GM18507 (cell line): ENCODE data around the gene ADAMTS3.

Experiments used
- DNase-seq: peaks from one replicate; pipeline ENCODE4 v3.0.0; 2011; ENCODE audit warnings: low read depth; ENCODE audit not compliant: insufficient read length; ENCODE audit errors: extremely low spot score
- FAIRE-seq: peaks from 2 replicates; lab custom pipeline; 2011; peaks lifted over from hg19 to GRCh38; lab: Jason Lieb, UNC

The ADAMTS3 gene

DNA sequence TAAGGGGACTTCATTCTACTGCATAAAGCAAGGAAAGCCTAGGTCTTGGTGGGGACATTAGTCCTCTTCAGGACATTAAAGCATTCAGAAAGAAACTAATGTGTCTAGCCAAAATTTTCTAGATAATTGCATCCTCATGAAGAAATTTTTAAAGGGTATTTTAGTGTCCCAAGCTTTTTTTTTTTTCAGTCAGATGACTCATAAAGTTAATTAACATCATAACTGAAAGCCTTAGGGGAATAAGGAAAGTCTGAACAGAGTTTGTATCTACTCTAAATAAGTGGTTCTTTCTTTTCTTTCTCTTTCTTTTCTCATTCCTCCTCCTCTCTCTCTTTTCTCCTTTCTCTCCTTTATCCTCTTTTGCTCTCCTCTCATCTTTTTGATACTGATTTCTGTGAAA lies 202.4 kb downstream of the ADAMTS3 start:
- DNase-seq, result no peak
- FAIRE-seq, result no peak

DNA sequence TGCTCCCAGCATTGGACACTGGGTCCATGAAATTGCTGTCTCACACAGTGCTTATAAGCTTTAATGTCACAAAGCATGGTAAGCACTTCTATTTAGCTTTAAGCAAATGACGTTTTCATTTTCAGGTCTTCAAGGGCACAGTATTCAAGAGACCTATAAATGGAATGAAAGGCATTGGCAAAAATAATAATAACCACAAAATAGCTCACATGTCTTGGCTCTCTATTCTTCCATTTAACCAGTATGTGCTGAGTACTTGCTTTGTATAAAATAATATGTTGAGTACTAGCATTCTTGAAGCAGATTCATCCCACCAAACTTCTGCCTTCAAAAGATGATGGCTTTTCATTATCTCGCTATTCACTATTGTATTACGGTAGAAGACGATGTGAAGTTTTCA lies 203.0 kb downstream of the ADAMTS3 start:
- FAIRE-seq (no peak), DNase-seq (no peak)

DNA sequence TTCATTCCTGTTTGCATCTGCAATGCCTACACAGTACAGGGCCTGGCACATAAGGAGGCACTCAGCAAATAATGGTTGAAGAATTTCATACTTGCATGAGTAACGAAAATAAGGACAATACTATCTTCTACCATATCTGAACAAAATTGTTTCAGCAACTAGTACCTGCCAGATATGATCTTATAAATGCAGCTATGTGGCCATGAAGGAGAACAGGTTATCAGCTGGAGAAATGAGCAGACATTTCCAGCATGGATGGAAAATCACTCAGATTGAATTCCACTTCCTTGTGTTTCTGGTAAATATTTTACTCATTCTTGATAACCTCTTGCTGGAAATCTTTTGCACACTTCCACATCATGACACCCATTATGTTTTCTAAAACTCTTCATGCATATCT lies 204.0 kb downstream of the ADAMTS3 start:
- FAIRE-seq, result no peak

DNA sequence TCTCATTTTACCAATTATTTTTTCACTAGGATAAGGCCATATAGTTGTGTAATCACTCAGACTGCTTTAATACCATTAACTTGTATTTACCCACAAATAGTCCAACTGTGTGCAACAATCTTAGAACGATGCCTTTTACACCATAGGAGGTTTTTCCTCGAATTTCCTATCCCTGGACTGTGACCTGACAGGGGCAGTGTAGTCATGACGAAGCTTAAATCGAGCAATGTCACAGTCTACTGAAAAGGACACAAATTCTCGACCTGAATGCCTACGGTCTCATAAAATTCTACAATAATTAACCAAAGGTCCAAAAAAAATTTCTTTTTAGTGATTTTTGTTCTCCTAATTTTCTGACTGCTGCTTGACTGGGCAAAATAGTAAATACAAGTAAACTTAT lies 208.9 kb downstream of the ADAMTS3 start:
- FAIRE-seq, result no peak

More for the DNA sequence above, 204.0 kb downstream of the ADAMTS3 start:
- no peak for DNase-seq

DNA sequence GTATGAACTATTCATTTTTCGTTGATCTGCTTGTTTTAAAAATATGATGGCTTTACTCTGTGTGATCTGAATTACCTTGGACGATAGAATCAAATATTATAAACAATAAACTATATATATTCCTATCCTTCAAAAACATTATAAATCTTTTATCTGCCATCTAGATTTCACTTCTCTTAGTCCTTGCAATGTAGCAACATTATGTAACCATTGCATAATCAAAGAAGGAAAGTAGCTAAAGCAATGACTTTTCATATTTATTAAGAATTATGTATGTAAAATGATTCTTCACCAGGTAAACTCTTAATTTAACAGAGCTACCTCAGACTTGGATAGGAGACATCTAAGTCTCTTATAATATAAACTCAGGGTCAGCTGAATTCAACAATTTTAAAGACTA lies 210.5 kb downstream of the ADAMTS3 start:
- FAIRE-seq (no peak), DNase-seq (no peak)

More for the DNA sequence above, 208.9 kb downstream of the ADAMTS3 start:
- no peak for DNase-seq

DNA sequence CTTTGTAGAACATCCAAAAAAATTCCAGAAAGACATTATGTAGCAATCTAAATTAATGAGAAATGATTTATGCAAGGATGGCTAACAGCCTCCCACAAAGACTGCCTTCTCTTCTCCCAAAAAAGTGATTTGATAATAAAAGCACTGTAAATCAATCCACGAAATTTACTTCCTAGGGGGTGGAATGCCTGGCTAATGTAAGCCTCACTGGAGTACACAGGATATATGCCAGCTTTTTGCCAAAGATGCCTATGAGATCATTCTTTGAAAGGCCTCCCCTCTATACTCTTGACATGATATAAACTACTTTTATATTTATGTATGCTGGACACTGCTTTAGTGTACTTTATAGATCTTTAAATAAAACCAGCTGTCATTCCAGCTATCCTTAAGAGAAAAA lies 211.1 kb downstream of the ADAMTS3 start:
- no peak for FAIRE-seq
- no peak for DNase-seq

DNA sequence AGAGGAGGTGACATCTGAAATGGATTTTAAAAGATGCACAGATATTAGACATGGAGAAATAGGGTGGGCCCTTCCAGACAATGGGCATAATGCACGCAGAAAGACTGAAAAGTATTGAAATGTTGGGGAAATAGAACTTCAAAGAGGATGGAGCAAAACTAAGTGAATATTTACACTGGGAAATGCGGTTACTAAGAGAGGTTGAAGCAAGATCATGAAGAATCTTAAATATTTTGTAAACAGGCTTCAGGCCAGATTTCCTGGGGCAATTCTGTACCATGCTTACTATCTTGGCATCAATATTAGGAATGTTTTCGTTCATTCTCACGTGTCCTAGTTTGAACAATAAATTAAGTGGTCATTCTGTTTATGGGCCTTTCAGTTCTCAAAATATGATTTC lies 216.3 kb downstream of the ADAMTS3 start:
- DNase-seq, result no peak

DNA sequence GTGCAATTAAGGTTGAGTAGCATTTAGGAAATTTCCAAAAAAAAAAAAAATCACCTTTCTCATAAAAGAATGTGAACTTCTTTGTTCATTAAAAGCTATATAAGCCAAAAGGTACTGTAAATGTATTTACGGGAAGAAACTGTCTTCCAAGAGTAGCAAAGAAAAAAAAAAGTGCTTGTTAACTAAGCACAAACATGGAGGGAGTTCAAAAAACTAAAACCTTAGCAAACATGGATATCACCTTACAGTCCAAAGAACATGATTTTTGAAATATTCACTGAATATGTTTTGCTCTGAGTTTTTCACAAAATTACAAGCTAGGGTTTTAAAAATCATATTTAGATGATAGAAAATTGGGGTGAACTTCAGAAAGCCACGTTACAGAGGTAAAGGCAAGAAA lies 217.5 kb downstream of the ADAMTS3 start:
- FAIRE-seq, result no peak

More for the DNA sequence above, 216.3 kb downstream of the ADAMTS3 start:
- FAIRE-seq, result no peak

DNA sequence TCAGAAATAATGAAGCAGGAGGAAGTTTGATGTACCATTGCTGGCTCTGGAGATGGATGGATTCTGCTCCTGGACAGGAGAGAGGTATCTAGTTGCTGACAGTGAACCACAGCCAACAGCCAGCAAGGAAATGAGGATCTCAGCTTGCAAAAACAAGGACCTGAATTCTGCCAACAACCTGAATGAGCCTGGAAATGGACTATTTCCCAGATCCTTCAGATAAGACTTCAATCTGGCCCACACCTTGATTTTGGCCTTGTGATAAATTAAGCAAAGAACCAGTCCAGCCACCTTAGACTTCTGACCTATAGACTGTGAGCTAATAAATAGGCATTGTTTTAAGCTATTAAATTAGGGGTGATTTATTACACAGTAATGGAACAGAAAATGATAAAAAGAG lies 220.3 kb downstream of the ADAMTS3 start:
- FAIRE-seq (no peak), DNase-seq (no peak)

More for the DNA sequence above, 217.5 kb downstream of the ADAMTS3 start:
- DNase-seq, result no peak

DNA sequence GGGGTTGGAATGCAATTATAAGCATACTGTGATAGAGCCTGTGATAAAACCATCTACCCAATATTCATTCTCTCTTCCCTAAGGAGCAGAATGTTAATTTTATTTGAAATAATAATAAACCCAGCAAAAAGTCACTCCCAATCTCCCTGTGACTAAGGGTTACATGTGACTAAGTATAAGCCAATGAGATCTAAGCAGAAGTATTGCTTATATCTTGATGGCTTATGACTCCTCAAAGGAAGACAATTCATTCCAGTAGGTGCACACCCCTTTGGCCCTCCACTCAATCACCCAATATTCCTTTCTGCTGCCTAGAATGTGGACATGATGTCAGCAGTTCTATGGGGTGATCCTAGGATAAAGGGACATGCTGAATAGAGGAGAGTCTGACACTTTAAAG lies 224.6 kb downstream of the ADAMTS3 start:
- DNase-seq (no peak), FAIRE-seq (no peak)

DNA sequence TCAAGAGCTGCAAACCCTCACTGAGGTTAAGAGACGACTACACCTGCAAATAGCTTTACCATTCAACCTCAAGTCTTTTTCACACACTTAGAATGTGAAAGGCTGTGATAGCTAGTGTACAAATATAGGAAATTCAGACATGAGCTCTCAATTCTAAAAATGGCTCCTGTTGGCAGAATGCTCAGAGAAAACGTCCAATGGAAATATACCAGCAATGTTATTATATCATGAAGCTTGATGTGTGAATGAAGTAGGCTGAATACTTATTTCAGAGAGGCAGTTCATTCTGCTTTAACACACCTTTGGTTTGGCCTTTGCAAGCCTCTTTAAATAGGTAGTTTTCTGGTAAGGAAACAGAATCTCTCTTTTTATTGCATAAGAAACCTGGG lies 227.6 kb downstream of the ADAMTS3 start:
- FAIRE-seq, result no peak

DNA sequence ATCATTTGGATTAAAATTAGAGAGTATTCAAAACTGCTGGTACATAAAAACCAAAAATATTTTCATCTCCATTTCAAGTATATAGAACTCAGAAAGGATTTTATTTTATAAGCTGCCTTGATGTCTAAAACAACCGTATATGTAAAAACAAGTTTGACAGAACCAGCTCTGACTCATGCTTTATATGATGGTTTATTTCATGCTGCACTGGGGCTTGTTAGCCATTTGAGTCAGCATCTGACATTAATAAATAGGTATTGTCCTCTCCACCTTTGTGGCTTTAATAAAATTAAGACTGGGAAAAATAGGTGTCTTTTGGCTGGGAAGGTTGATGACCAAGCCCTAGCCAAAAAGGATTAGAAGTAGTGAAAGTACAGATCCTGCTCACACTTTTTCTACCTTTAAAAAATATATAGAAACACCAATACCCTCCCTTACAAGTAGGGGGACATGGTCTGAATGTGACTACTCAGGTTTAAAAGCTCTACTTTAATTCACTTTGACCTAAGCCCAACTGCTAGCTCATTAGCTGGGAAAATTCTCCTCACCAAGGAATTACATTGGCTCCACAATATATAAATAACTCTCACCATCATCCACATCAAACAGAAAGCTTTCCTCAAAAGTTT lies 228.1 kb downstream of the ADAMTS3 start:
- no peak for FAIRE-seq
- DNase-seq, result no peak

More for the DNA sequence above, 227.6 kb downstream of the ADAMTS3 start:
- no peak for DNase-seq

DNA sequence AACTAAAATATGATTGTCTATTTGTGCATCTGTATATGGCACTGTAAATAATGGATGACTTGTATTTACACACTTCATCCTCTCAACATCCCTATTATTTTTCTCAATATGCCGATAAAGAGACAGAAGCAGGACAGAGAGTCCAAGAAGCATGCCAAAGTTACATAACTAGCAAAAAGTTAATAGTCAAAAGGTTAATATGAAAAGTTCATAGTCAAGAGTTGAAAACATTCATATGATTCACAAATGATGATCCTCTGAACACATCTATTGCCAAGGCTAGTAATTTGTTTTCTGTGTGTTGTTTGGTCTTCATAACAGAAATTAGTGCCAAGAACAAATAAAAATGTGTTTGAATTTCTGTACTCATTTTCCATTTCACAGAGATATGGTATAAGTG lies 231.0 kb downstream of the ADAMTS3 start:
- DNase-seq (peak; percentile 1), FAIRE-seq (no peak)

DNA sequence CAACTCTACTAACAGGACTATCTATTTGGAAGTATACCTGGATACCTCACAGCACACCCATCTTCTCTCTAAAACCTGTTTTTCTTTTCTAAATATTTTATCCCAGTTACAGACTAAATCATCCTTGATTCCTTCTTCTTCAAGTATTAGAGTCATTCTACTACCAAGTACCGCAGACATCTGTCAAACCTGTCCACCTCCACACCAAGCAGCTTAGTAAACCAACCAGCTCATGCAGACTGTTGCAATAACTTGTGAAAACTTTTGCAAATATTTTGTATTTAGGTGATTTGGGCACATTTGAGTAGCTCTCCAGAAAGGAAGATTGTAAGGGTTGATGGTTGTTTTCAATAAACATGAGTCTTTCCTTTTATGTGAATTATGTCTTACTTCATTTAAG lies 238.6 kb downstream of the ADAMTS3 start:
- DNase-seq (no peak), FAIRE-seq (no peak)

DNA sequence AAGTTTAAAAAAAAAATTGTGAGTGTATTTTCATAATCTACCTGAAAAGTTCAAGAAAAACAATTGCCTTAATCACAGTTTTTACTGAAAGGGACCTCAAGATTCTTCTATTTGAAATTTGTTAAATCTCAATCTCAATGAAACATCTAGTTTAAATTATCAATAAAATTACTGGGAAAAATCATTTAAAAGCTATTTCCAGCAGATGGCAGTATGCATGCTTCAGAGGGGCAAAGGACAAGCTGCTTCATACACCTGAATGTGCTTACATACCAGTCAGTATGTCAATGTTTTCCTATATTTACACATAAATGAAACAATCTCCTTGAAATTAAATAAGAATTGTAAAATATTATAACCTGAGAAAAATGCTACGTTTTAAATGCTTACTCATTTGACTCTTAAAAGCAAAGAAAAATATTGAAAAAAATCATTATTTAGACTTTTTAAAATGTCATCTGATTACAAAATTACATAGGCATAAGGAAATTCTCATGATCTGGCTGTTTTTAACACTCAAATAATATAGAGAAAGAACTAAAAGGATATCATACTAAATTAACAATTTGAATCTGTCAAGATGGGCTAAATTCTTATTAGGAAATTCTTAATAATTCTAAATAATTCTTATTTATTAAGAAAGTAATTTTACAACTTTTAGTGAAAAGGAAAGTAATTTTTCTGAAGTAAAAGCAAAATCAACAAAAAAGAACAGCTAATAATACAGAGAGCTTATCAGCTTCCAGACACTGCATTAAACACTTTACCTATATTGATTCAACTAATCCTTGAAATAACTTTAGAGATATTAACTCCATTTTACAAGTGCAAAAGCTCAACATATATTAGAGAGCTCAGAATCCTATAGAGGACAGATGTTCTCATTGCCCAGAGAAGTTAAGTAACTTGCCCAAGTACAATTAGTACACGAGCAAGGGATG lies 242.1 kb downstream of the ADAMTS3 start:
- FAIRE-seq, result peak; percentile 50

DNA sequence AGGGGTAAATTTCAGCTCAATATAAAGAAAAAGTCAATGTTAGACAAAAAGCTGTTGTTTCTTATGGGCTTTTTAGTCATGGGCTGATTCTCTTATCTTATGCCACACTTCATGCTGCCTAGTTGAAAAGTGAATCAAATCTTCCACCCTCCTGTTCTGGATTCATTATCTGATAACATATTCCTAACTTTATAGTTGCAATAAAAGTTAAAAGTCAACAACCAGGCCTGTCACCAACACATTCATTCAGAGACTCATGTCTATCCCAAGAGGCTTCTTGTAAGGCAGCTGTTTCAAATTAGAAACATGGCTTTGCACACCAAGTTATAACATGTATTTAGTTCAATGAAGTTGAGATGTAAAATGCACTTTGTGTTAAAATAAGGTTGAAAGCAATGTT lies 243.8 kb downstream of the ADAMTS3 start:
- no peak for DNase-seq
- no peak for FAIRE-seq

More for the DNA sequence above, 242.1 kb downstream of the ADAMTS3 start:
- no peak for DNase-seq

DNA sequence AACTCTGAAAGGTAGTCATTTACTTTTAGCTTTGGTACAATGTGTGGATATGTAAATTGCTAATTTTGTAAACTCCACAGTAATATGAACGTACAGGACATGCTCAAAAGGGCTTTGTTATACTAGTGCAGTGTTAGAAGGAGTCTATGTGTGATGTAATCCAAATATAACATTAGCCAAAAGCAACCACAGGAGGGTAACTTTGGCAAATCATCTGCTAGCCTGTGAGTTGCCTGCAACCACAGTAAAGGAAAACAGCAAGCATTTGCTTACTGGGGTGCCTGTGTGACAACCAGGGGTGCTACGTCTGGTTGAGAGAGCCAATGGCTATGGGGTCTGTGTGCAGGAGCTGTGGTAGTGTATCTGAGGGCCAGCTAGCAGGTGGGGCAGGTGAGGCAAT lies 245.8 kb downstream of the ADAMTS3 start:
- DNase-seq (no peak), FAIRE-seq (no peak)

DNA sequence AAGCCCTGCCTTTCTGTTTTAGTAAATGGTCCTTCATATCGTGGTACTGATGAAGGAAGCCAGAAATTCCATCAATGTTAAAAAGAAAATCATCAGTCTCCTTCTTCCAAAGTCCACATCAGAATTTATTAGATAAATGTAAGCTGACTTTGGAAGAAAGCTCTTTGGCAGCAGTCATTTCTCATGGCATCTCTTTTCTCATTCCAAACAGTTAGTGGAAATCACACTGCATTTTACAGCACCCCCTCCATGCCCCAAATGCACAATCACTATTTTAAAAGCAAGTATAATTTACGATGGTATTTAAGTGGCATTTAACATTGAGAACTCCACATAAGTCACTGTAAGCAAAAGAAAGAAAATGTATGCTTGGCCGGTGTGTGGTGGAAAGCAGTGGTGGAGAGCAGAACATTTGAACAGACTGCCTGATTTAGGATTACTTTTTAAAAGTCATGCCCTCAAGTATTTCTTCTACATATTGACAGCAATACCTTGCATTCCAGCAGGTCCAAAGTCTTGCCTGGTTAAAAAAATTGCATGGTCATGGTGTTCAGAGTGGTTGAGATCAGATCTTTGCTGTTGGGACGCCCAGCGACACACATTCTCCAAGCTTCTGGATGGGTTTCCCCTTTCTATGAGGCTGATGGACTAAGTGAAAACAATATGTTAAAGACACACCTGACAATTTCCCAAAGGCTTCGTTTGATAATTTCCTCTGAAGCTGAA lies 248.6 kb downstream of the ADAMTS3 start:
- no peak for DNase-seq

DNA sequence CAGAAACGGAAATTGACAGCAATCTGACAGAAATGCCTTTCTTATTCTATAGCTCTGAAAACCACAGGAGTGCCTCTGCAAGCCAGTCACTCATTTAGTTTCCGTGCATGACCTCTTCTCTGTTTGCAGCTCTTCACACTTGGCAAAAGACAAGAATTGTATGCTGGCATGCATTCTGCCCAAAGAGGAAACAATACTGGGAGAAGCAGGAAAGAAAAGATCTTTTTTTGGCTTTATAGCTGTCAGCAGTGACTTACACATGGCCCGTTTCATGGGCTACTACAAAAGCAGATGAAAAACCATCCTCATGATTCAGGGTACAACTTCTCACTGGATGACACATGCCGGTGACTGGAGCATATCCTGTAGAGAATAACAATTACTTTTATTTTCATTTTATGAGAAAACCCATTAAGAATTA lies 249.4 kb downstream of the ADAMTS3 start:
- DNase-seq (no peak), FAIRE-seq (no peak)

More for the DNA sequence above, 248.6 kb downstream of the ADAMTS3 start:
- no peak for FAIRE-seq
